Activated CD4-positive, alpha-beta T cell treated with anti-CD3 and anti-CD28 coated beads, Interleukin-2, Interleukin-4, amounts not matched to agents 100 ng/mL and 50 ng/mL, durations not matched to agents 16 hours and 8 hours (primary cell): ENCODE measurements around the gene C1orf74.

Source experiments
- DNase-seq: peaks from one replicate; pipeline ENCODE4 v3.0.0-alpha.2; 2020; ENCODE audit warnings: low spot score

Gene C1orf74

DNA sequence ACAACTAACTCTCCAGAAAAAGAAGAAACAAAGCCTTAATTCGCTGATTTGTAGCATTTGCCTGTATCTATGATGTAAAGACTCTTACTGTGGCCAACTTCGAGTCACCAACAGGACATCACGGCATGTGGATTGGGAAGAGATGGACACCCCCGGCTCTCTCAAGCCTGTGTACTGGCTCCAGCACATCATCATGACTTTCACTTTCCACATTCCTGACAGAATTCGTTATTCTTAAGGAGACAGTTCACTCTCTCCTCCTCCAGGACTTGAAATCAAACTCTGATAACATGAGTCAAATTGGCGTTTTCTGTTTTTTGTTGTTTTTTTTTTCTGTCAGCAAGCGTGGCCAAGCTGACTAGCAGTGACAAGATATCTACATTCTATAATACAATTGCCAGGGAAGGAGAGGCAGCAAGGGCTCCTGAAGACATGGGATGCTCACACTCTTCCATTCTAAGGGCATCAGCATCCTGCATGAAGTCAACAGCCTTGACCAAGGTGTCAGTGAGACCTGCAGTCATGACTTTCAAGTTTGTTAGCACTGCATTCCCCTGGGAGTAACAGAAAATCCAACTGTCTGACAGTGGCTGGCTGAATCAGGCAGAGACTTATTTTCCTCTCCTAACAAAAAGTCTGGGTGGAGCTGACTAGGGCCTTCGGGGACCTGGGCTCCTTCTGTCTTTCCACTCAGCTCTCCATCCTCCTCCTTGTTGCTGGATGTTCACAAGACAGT is 41.8 kb downstream of the C1orf74 start:
- DNase-seq, result no peak

GRCh38 chr1:209741889-209742288 is 42.5 kb downstream of the C1orf74 start:
- DNase-seq, result no peak

GRCh38 chr1:209741193-209741592 is 43.2 kb downstream of the C1orf74 start:
- DNase-seq, result no peak

GRCh38 chr1:209738270-209738669 is 46.1 kb downstream of the C1orf74 start:
- DNase-seq, result no peak

DNA sequence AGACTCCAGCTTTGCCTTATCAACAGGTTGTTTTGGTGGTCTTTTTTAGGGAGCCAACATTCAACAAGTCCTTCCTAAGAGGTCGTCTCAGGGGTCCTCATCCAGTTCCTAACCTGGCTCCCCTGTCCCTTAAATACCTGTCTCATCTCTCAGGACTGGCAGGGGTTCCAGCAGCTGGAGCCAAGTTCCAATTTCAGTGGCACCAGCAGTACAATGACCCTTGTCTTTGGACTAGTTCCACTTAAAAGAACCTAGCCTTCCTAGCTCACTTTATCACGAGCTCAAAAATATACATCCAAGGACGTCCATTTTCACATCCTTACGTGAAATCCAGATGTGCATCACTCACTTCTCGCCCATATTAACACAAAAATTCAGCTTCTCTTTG is 47.2 kb downstream of the C1orf74 start:
- DNase-seq, result no peak

GRCh38 chr1:209736490-209737117 is 47.8 kb downstream of the C1orf74 start:
- DNase-seq, result no peak

DNA sequence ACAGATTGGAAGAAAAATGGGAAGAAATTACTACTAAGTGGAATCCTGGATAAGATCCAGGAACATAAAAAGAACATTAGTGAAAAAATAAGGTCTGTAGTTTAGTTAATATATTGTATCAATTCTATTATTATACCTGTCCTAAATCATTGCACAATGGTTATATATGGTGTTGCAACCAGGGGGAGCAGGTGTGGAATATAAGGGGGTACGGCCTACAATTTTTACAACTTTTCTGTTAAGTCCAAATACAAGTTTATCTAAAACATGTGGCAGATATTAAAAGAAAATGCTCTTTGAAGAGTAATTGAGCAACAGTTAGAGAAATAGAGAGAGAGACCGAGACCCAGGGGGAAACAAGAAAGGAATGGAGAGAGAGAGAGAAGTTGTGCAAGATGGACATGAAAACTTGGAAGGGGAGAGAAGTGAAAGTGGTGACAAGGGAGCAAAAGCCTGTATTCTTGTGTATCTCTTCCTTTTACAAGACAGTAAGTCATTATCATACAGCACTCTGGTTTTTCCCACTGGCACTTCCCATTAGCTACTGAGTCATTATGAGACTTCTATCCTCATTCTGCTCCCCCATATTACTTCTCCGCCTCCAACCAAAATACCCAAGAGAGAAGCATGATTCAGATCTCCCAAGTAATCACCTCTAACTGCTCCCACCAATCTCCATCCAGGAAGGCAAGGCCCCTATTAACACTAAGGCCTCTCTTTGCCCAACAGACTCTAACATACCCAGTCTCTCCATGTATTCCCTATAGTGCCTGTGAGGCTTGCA is 50.8 kb downstream of the C1orf74 start:
- no peak for DNase-seq

GRCh38 chr1:209732725-209733124 is 51.6 kb downstream of the C1orf74 start:
- no peak for DNase-seq

- no peak for DNase-seq
These were observed 54.9 kb downstream of the C1orf74 start for GRCh38 chr1:209729436-209729835.
